GM19351 (cell line): ENCODE data around the gene FLNA.

Experiments used
- ATAC-seq: cut with Tn5 transposase; IDR thresholded peaks from one replicate; pipeline ENCODE4 v1.9.1; 2021; ENCODE audit warnings: mild to moderate bottlenecking, moderate library complexity; ENCODE audit not compliant: unreplicated experiment

FLNA gene

DNA sequence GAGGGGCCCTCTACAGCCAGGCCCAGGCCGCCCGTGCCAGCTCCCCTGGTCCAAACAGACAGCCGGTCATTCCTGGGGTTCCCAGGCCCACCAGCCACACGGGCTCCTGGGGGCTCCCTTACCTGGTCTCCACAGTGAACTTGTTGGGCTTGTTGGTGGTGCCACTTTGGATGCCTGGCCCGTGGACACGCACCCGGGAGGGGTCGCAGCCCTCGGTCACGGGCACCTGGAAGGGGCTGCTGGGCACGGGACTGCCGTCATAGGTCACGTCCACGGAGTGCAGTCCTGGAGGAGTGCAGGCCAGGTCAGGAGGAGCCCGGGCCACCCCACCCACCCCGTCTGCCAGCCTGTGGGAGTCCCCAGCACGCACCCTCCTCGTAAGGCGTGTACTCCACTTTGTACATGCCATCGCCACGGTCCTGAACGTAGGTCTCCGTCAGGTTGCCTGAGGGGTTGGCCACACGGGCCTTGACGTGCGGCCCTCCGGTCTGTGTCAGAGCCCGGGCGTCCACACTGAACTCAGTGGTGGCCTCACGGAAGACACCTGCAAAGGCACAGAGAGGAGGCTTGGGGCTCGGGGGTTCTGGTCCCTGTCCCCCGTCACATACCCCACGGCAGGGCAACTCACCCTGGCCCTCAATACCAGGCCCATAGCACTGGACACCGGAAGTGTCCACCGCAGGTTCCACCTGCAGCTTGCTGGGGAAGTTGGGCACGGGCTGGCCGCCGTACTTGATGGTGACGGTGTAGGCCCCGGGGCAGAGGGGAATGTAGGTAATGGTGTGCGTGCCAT, 14.9 kb downstream of the FLNA start:
- no peak for ATAC-seq

- ATAC-seq, result no peak
Observed at GRCh38 chrX:154358829-154359228, 15.6 kb downstream of the FLNA start.

DNA sequence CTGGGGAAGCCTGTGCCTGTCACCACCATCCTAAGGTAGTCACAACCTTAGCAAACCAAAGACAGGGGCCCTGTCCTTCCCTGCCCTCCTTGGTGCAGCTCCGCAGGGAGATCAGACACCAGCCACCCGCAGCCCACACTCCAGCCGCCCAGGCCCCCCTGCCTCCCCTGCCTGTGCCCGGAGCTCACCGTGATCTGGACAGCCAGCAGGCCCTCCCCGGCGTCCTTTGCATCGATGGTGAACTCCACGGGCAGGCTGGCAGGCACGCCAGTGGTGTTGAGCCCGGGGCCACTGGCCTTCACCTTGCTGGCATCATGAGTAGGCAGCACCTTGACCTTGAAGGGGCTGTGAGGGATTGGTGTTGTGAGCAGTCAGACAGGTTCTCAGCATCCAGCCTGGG, 16.4 kb downstream of the FLNA start:
- no peak for ATAC-seq

DNA sequence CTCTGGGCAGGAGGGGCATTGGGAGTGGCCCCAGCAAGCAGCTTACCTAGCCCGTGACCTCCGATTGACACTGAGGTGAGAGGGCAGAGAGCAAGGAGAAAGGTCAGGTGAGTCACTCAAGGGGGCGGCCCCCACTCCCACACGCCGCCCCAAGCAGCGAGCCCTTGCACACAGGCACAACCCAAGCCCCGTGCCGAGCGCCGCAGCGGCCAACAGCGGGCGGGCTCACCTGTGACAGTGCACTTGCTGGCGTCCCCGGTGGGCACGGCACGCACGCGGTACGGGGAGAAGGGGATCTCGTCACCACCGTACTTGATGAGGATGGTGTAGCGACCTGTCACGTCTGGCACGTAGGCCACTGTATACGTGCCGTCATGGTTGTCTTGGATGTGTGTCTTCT, 17.2 kb downstream of the FLNA start:
- ATAC-seq, result no peak

GRCh38 chrX:154356596-154356995, 17.8 kb downstream of the FLNA start:
- no peak for ATAC-seq

DNA sequence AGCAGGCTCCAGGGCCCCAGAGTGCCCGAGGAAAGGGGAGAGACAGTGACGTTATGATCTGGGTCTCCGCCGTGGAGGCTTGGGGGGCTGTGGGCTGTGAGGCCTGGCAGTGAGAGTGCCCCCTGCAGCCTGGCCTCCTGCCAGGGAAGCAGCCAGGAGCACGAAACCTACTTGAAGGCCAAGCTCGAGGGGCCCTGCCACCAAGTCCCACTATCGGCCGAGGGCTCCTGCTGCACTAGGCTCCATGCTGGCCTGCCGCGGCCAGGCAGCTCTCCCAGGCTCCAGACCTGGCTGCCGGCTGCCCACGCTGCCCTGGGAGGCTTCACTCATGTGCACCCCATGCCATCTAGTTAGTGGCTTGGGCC, 18.7 kb downstream of the FLNA start:
- ATAC-seq, result no peak

DNA sequence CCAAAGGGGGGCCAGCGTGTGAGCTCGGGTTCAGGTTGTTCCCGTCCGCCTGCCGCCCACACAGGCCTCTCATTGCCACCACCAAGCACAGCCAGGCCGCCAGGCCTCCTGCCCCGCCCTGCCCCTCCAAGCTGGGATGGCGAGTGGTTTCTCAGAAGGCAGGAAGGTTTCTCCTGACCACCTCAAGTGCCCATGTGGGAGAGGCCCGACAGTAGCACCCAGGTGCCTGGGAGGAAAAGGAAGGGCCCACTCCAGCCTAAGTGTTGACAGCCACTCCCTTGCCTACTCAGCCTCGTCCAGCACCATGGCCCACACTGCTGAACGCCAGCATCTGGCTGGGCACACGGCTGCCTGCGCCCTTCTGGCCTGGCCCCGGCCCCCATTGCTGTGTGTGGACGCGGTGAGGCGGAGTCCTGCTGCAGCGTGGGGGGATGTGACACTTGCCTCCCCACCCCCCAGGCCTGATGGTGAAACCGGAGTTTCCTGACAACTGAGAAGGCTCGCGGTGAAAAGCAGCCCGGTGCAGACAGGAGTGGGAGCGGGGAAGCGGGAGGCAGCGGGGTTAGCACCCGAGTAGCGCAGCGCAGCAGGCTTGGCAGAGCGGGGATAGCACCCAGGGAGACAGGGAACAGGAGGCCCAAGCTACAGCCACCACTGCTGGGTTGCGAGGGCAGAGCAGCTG, 19.2 kb downstream of the FLNA start:
- no peak for ATAC-seq

- no peak for ATAC-seq
Observed at GRCh38 chrX:154354516-154354915, 19.9 kb downstream of the FLNA start.

GRCh38 chrX:154354013-154354412, 20.4 kb downstream of the FLNA start:
- ATAC-seq, result no peak

DNA sequence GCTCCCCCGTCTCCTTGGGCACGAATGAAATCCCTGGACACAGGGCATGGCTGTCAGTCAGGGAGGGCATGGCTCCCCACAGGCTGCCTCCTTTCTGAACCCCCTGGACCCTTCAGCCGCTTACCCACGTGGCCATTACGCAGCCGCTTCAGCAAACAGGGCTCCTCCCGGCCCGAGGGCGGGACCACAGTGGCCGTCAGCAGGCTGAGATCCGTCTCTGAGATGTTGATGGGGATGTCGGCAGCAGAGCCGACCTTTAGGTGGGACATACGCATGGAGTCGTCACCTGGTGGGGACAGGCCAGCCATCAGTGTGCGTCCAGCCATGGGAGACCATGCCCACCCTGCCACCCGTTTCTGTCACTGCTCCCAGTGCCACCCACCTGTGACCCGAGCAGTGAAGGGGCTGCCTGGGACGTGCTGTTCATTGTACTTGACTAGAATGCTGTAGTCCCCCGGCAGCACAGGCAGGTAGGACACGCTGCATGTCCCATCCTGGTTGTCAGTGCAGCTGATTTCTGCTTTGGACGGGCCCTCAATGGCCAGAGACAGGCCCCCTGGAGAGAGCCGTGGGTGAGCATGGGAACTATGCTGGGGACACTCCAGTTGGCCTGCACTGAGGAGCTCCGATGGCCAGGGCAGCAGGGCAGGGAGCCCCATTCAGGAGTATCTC, 21.1 kb downstream of the FLNA start:
- no peak for ATAC-seq

DNA sequence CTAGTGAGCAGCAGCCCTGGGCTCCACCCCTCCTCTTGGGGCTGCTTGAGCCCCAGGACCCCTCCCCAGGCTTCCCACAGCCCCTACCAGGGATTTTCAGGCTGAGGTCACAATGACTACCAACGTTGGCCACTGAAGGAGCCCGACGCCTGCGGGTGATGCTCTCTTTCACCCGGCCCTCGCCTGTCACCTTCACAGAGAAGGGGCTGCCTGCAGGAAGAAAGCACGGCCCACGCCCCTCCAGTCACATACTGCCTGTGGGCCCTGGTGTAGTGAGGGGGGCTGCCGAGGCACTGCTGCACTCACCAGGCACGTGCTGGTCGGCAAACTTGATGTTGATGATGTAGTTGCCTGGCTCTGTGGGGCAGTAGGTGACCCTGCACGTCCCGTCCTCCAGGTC, 22.0 kb downstream of the FLNA start:
- ATAC-seq, result no peak

- no peak for ATAC-seq
Observed at GRCh38 chrX:154352012-154352401, 22.4 kb downstream of the FLNA start.

GRCh38 chrX:154351183-154352011, 23.0 kb downstream of the FLNA start:
- no peak for ATAC-seq

- ATAC-seq, result no peak
Observed at GRCh38 chrX:154350429-154351182, 23.8 kb downstream of the FLNA start.

- ATAC-seq, result no peak
Observed at GRCh38 chrX:154349979-154350378, 24.5 kb downstream of the FLNA start.

- ATAC-seq, result no peak
Observed at GRCh38 chrX:154349359-154349935, 25.0 kb downstream of the FLNA start.

GRCh38 chrX:154348646-154349358, 25.6 kb downstream of the FLNA start:
- no peak for ATAC-seq

DNA sequence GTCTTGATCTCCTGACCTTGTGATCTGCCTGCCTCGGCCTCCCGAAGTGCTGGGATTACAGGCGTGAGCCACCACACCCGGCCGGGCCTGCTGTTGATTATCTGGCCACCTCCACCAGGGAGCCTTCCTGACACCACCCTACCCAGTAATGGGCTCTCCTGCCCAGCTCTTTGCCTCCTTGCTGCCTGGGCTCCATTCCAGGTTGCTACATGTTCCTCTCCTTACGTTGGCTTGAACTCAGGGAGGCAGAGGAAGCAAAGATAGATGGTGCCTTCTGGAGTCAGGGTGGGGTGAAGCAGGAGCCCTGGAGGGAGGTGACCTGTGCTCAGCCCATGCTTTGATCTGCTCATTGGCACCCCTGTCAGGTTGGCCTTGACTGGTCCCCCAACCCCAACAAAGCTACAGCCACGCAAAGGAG, 26.3 kb downstream of the FLNA start:
- ATAC-seq, result no peak

GRCh38 chrX:154343620-154344019, 30.8 kb downstream of the FLNA start:
- peak; percentile 34 for ATAC-seq
